OCI-M2 (cell line): ENCODE data around the gene ZIC4.

Experiments used
- DNase-seq: peaks from one replicate; lab custom pipeline; 2025; ENCODE audit not compliant: unreplicated experiment; lab: John Stamatoyannopoulos, UW

Gene ZIC4

GRCh38 chr3:147406028-147406931 is at the start of gene ZIC4:
Gene ZIC4 (minus strand): TSS chr3:147406543. CDS start chr3:147402797, 3,746 bp downstream.
- no peak for DNase-seq

- DNase-seq = no peak
Measured at GRCh38 chr3:147449669-147450068, 43.3 kb upstream of the ZIC4 start.

GRCh38 chr3:147447224-147447623 is 40.9 kb upstream of the ZIC4 start:
- DNase-seq = no peak

GRCh38 chr3:147431751-147432150 is 25.4 kb upstream of the ZIC4 start:
- no peak for DNase-seq

GRCh38 chr3:147428754-147429153 is 22.4 kb upstream of the ZIC4 start:
- no peak for DNase-seq

- no peak for DNase-seq
Measured at GRCh38 chr3:147428326-147428725, 22.0 kb upstream of the ZIC4 start.

- DNase-seq = no peak
Measured at GRCh38 chr3:147427746-147428145, 21.4 kb upstream of the ZIC4 start.

GRCh38 chr3:147426931-147427330 is 20.6 kb upstream of the ZIC4 start:
- DNase-seq = no peak

GRCh38 chr3:147425388-147425850 is 19.1 kb upstream of the ZIC4 start:
- no peak for DNase-seq

GRCh38 chr3:147424581-147425387 is 18.4 kb upstream of the ZIC4 start:
- no peak for DNase-seq

GRCh38 chr3:147423798-147424580 is 17.6 kb upstream of the ZIC4 start:
- DNase-seq = no peak

- no peak for DNase-seq
Measured at GRCh38 chr3:147423537-147423797, 17.1 kb upstream of the ZIC4 start.

- DNase-seq = no peak
Measured at GRCh38 chr3:147422601-147423536, 16.5 kb upstream of the ZIC4 start.

GRCh38 chr3:147422196-147422595 is 15.9 kb upstream of the ZIC4 start:
- no peak for DNase-seq

GRCh38 chr3:147421184-147421912 is 15.0 kb upstream of the ZIC4 start:
- no peak for DNase-seq

GRCh38 chr3:147420353-147421183 is 14.2 kb upstream of the ZIC4 start:
- no peak for DNase-seq

- DNase-seq = no peak
Measured at GRCh38 chr3:147419781-147420224, 13.5 kb upstream of the ZIC4 start.

GRCh38 chr3:147418808-147419701 is 12.7 kb upstream of the ZIC4 start:
- peak; percentile 44 for DNase-seq
